Activated CD4-positive, alpha-beta T cell treated with anti-CD3 and anti-CD28 coated beads for 36 hours (primary cell): Measurements from ENCODE around the gene ELAPOR1. TPM values are rescaled to one million over a fixed set of nuclear protein-coding genes. Genes with fewer than 3 reads are reported as not detected.
"Not testable (repeated sequence)": the region's sequence is repeated elsewhere in the genome, so short reads cannot be mapped to it uniquely, and the experiment has no call there.

Experiments used
- ATAC-seq: fragments of 200-7000 bp; cut with Tn5 transposase; one replicate; pipeline ENCODE4 v1.10.0; 2021; ENCODE audit warnings: mild to moderate bottlenecking, moderate library complexity
- CTCF ChIA-PET: fragments of 350-600 bp; sonication (Branson Sonifier 250); formaldehyde crosslinking; loops from one replicate; lab custom pipeline; 2021; ENCODE audit warnings: antibody characterized with exemption; lab: Charles Lee
- POLR2A ChIA-PET: fragments of 350-600 bp; sonication (Branson Sonifier 250); formaldehyde crosslinking; loops from one replicate; lab custom pipeline; 2021; ENCODE audit warnings: antibody characterized with exemption, inconsistent platforms; lab: Charles Lee
- DNase-seq: peaks from one replicate; pipeline ENCODE4 v3.0.0-alpha.2; 2020
- H3K27ac Mint-ChIP-seq: one replicate; pipeline ENCODE4 v1.8.0; 2021; ENCODE audit warnings: mixed read lengths
- H3K27me3 Mint-ChIP-seq: one replicate; pipeline ENCODE4 v1.8.0; 2021; ENCODE audit warnings: mixed read lengths
- H3K36me3 Mint-ChIP-seq: one replicate; pipeline ENCODE4 v1.8.0; 2021; ENCODE audit warnings: low read depth, mixed read lengths
- H3K4me1 Mint-ChIP-seq: one replicate; pipeline ENCODE4 v1.8.0; 2021; ENCODE audit warnings: mixed read lengths
- H3K4me3 Mint-ChIP-seq: one replicate; pipeline ENCODE4 v1.8.0; 2021; ENCODE audit warnings: mild to moderate bottlenecking, moderate library complexity, mixed read lengths
- H3K9me3 Mint-ChIP-seq: one replicate; pipeline ENCODE4 v1.8.0; 2021; ENCODE audit warnings: low read depth, mixed read lengths
- intact Hi-C, 2 experiments: fragments of 100-400 bp; cut with DNase I in 1 of 2; cut with micrococcal nuclease in 1 of 2; formaldehyde crosslinking; loops; one replicate each; pipeline versions ENCODE4 v1.14.2 to v1.15.1; 2022 to 2024; cut with DNase I, micrococcal nuclease
- total RNA-seq, 2 experiments: library from RNA; stranded (reverse); gene quantifications; one replicate each; pipeline ENCODE4 v1.2.3, GENCODE V29; 2021

The ELAPOR1 gene
- total RNA-seq, 2 experiments from 2014 or later, result 7.1 to 8.7 TPM

GRCh38 chr1:109134423-109134822, 20.5 kb downstream of the ELAPOR1 start:
- intact Hi-C loops, result no loop called here
- Mint-ChIP-seq H3K36me3 (no peaks in the 10 kb centered on the region), H3K9me3 (no peaks in the 10 kb centered on the region), H3K27me3 (no peaks in the 10 kb centered on the region), H3K27ac (peak overlapping the region; percentile 22), H3K4me1 (peaks cover 27% of the 10 kb centered on the region), H3K4me3 (no peak overlapping the region)
- ChIA-PET CTCF (interaction anchor here (0.6 to 1.0 kb wide), 6 partner anchors 8 to 182 kb away, joined by 3 to 5 read pairs (median 3); no protein-coding TSS in a partner anchor), POLR2A (interaction anchor here (0.6 kb wide), 1 partner anchor 62 kb away, joined by 5 read pairs; no protein-coding TSS in a partner anchor)
- ATAC-seq (peak; percentile 36), DNase-seq (peak; percentile 24)

GRCh38 chr1:109135940-109136339, 22.0 kb downstream of the ELAPOR1 start:
- H3K27me3 Mint-ChIP-seq, result no peaks in the 10 kb centered on the region
- no peak for ATAC-seq
- no peak overlapping the region for H3K27ac Mint-ChIP-seq
- H3K4me3 Mint-ChIP-seq, result no peak overlapping the region
- intact Hi-C loops, result no loop called here
- no peaks in the 10 kb centered on the region for H3K9me3 Mint-ChIP-seq
- peaks cover 26% of the 10 kb centered on the region for H3K4me1 Mint-ChIP-seq
- ChIA-PET POLR2A (no interaction called here), CTCF (interaction anchor here (0.6 kb wide), 2 partner anchors 12 to 60 kb away, joined by 3 read pairs; no protein-coding TSS in a partner anchor)
- no peak for DNase-seq
- H3K36me3 Mint-ChIP-seq, result no peaks in the 10 kb centered on the region

GRCh38 chr1:109136766-109137165, 22.9 kb downstream of the ELAPOR1 start:
- H3K36me3 Mint-ChIP-seq, result no peaks in the 10 kb centered on the region

GRCh38 chr1:109137958-109138357, 24.0 kb downstream of the ELAPOR1 start:
- no peak for ATAC-seq
- no peak overlapping the region for H3K4me3 Mint-ChIP-seq
- ChIA-PET CTCF (interaction anchor here (0.7 to 1.9 kb wide), 2 partner anchors 8 to 286 kb away, joined by 3 to 5 read pairs; no protein-coding TSS in a partner anchor), POLR2A (no interaction called here)
- DNase-seq, result no peak
- H3K27me3 Mint-ChIP-seq, result no peaks in the 10 kb centered on the region
- H3K27ac Mint-ChIP-seq, result no peak overlapping the region
- no peaks in the 10 kb centered on the region for H3K36me3 Mint-ChIP-seq
- peaks cover 23% of the 10 kb centered on the region for H3K4me1 Mint-ChIP-seq
- intact Hi-C loops, result no loop called here
- no peaks in the 10 kb centered on the region for H3K9me3 Mint-ChIP-seq

More at GRCh38 chr1:109136766-109137165, 22.9 kb downstream of the ELAPOR1 start:
- Mint-ChIP-seq H3K27ac (no peak overlapping the region), H3K4me1 (peaks cover 23% of the 10 kb centered on the region), H3K4me3 (no peak overlapping the region), H3K27me3 (no peaks in the 10 kb centered on the region), H3K9me3 (no peaks in the 10 kb centered on the region)
- CTCF ChIA-PET, result interaction anchor here (0.7 kb wide), 1 partner anchor 90 kb away, joined by 6 read pairs; no protein-coding TSS in a partner anchor
- POLR2A ChIA-PET, result no interaction called here
- ATAC-seq, result no peak
- no peak for DNase-seq
- intact Hi-C loops, result no loop called here

GRCh38 chr1:109138358-109138757, 24.4 kb downstream of the ELAPOR1 start:
- ChIA-PET POLR2A (no interaction called here), CTCF (interaction anchor here (0.7 to 1.9 kb wide), 2 partner anchors 9 to 287 kb away, joined by 3 to 5 read pairs; no protein-coding TSS in a partner anchor)
- Mint-ChIP-seq H3K27me3 (no peaks in the 10 kb centered on the region), H3K9me3 (no peaks in the 10 kb centered on the region), H3K36me3 (no peaks in the 10 kb centered on the region), H3K27ac (no peak overlapping the region), H3K4me1 (peaks cover 23% of the 10 kb centered on the region), H3K4me3 (no peak overlapping the region)
- DNase-seq, result no peak
- ATAC-seq, result no peak
- intact Hi-C loops, result no loop called here

- no peak overlapping the region for H3K4me3 Mint-ChIP-seq
- CTCF ChIA-PET, result no interaction called here
- H3K9me3 Mint-ChIP-seq, result no peaks in the 10 kb centered on the region
- no peaks in the 10 kb centered on the region for H3K36me3 Mint-ChIP-seq
- POLR2A ChIA-PET, result no interaction called here
- no peak overlapping the region for H3K27ac Mint-ChIP-seq
- ATAC-seq (no peak), DNase-seq (no peak)
- H3K4me1 Mint-ChIP-seq, result peaks cover 8% of the 10 kb centered on the region
- intact Hi-C loops, result no loop called here
- H3K27me3 Mint-ChIP-seq, result no peaks in the 10 kb centered on the region
Measured at GRCh38 chr1:109140392-109140791, 26.5 kb downstream of the ELAPOR1 start.

- Mint-ChIP-seq H3K27me3 (no peaks in the 10 kb centered on the region), H3K27ac (no peak overlapping the region), H3K4me1 (no peaks in the 10 kb centered on the region), H3K4me3 (no peak overlapping the region), H3K36me3 (no peaks in the 10 kb centered on the region), H3K9me3 (no peaks in the 10 kb centered on the region)
- no peak for ATAC-seq
- no peak for DNase-seq
- POLR2A ChIA-PET, result no interaction called here
- CTCF ChIA-PET, result interaction anchor here (0.6 to 1.1 kb wide), 5 partner anchors 8 to 917 kb away, joined by 3 to 4 read pairs (median 3); no protein-coding TSS in a partner anchor
- intact Hi-C loops, result no loop called here
Measured at GRCh38 chr1:109142260-109142659, 28.3 kb downstream of the ELAPOR1 start.

GRCh38 chr1:109142725-109143124, 28.8 kb downstream of the ELAPOR1 start:
- H3K4me1 Mint-ChIP-seq, intact Hi-C loops, ATAC-seq, POLR2A ChIA-PET, DNase-seq, H3K4me3 Mint-ChIP-seq, H3K27me3 Mint-ChIP-seq, H3K36me3 Mint-ChIP-seq, H3K27ac Mint-ChIP-seq, H3K9me3 Mint-ChIP-seq: not testable (repeated sequence)
- CTCF ChIA-PET, result interaction anchor here (0.8 to 1.1 kb wide), 3 partner anchors 8 to 59 kb away, joined by 3 to 4 read pairs (median 3); no protein-coding TSS in a partner anchor

GRCh38 chr1:109148987-109149561, 35.2 kb downstream of the ELAPOR1 start:
- H3K4me3 Mint-ChIP-seq, result no peak overlapping the region
- no peak overlapping the region for H3K27ac Mint-ChIP-seq
- H3K36me3 Mint-ChIP-seq, result no peaks in the 10 kb centered on the region
- no peaks in the 10 kb centered on the region for H3K4me1 Mint-ChIP-seq
- no peaks in the 10 kb centered on the region for H3K27me3 Mint-ChIP-seq
- ATAC-seq (no peak), DNase-seq (no peak)
- intact Hi-C loops, result no loop called here
- H3K9me3 Mint-ChIP-seq, result no peaks in the 10 kb centered on the region
- CTCF ChIA-PET, result no interaction called here
- POLR2A ChIA-PET, result no interaction called here

GRCh38 chr1:109149874-109150601, 36.1 kb downstream of the ELAPOR1 start:
- H3K4me3 Mint-ChIP-seq, result no peak overlapping the region
- H3K4me1 Mint-ChIP-seq, result no peaks in the 10 kb centered on the region
- CTCF ChIA-PET, result interaction anchor here (0.6 to 0.8 kb wide), 2 partner anchors 8 to 31 kb away, joined by 3 read pairs; no protein-coding TSS in a partner anchor
- ATAC-seq, result no peak
- no peaks in the 10 kb centered on the region for H3K36me3 Mint-ChIP-seq
- intact Hi-C loops, result no loop called here
- no peaks in the 10 kb centered on the region for H3K9me3 Mint-ChIP-seq
- POLR2A ChIA-PET, result no interaction called here
- H3K27ac Mint-ChIP-seq, result no peak overlapping the region
- H3K27me3 Mint-ChIP-seq, result no peaks in the 10 kb centered on the region
- DNase-seq, result no peak

GRCh38 chr1:109151146-109151990, 37.5 kb downstream of the ELAPOR1 start:
- DNase-seq (no peak), ATAC-seq (no peak)
- intact Hi-C loops, result no loop called here
- ChIA-PET CTCF (interaction anchor here (0.6 to 0.8 kb wide), 2 partner anchors 9 to 311 kb away, joined by 3 read pairs; no protein-coding TSS in a partner anchor), POLR2A (no interaction called here)
- no peaks in the 10 kb centered on the region for H3K27me3 Mint-ChIP-seq
- H3K4me3 Mint-ChIP-seq, result no peak overlapping the region
- H3K27ac Mint-ChIP-seq, result no peak overlapping the region
- no peaks in the 10 kb centered on the region for H3K36me3 Mint-ChIP-seq
- H3K4me1 Mint-ChIP-seq, result no peaks in the 10 kb centered on the region
- H3K9me3 Mint-ChIP-seq, result no peaks in the 10 kb centered on the region
